ENCODE measurements around the gene CCDC201.
A peak's percentile ranks its signal among the peaks of the same experiment; 100 is the strongest.

The CCDC201 gene, protein sequence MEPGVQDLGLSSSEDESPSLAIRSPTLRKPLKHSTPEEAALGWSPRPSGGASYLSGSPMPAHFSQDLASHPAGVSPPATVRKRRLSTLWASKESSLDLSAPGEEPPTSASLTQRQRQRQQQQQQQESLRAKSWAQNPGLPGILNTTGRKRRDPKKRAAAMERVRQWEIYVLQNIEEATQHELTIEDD

GRCh38 chr7:45873035-45873354, at the start of gene CCDC201:
Gene CCDC201 (minus strand): TSS chr7:45873082. CDS start chr7:45873007, 75 bp downstream.
- H3K4me3 ChIP-seq (ENCODE audit: low read depth, low read length) = no peak within 1 kb of the TSS
- H3K27ac ChIP-seq (ENCODE audit: low read depth, low read length) = no peak within 1 kb of the TSS
- H3K79me2 ChIP-seq (ENCODE audit: control insufficient read depth, insufficient read depth, low read length, unreplicated experiment) = no peaks in the 10 kb centered on the region
- no peaks in the 10 kb centered on the region for H3K27me3 ChIP-seq (ENCODE audit: insufficient read depth, low read length)
- H3K4me1 ChIP-seq (ENCODE audit: control insufficient read depth, insufficient read depth, low read length, unreplicated experiment) = peaks cover 21% of the 10 kb centered on the region
- no peaks in the 10 kb centered on the region for H3K36me3 ChIP-seq (ENCODE audit: insufficient read depth, low read length)
- H2AFZ ChIP-seq (ENCODE audit: low read length, unreplicated experiment) = no peak within 1 kb of the TSS

DNA sequence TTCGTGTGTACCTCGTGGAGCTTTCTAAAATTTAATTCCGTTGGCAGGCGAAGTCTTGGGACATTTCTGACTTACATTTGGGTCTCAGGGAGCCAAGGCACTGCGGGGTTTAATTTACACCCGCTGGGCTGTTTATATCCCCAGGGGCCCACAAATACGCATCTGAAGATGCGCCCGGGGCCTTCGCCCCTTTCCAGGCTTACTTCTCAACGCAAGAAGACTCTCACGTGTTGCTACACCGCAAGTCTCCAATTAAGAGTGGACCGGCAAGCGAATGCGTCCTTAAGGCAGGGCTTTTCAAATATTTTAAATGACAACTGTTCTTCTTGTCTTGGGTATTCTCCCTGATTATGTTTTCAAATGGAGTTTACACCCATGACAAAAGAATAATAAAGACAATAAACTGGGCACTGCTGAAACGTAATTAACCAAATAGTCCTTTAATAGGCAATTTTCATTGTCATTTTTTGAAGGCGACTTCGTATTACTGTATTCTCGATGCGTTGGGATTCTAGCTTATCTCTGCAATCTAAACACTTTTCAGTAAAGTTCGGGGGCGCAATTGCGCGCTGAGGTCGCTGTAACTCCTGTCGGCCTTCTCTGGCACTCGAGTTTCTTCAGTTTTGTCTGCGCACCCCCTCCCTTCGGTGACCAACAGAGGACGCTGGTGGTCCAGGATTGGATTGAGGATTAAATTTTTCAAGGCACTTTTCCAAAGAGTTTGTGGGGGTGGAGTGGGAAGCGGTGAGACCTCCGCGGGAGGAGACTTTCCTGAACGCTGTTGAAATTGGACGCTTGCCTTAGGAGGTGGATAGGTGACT, 49.0 kb upstream of the CCDC201 start:
- Histone ChIP-seq H3K79me2 (ENCODE audit: control insufficient read depth, insufficient read depth, low read length, unreplicated experiment) (no peaks in the 10 kb centered on the region), H2AFZ (ENCODE audit: low read length, unreplicated experiment) (peak overlapping the region; percentile 46), H3K36me3 (ENCODE audit: insufficient read depth, low read length) (no peaks in the 10 kb centered on the region), H3K4me3 (ENCODE audit: low read depth, low read length) (peak overlapping the region; percentile 79), H3K4me1 (ENCODE audit: control insufficient read depth, insufficient read depth, low read length, unreplicated experiment) (peaks cover 22% of the 10 kb centered on the region), H3K27ac (ENCODE audit: low read depth, low read length) (no peak overlapping the region), H3K27me3 (ENCODE audit: insufficient read depth, low read length) (peaks cover 20% of the 10 kb centered on the region)

- Histone ChIP-seq H3K36me3 (ENCODE audit: insufficient read depth, low read length) (no peaks in the 10 kb centered on the region), H3K79me2 (ENCODE audit: control insufficient read depth, insufficient read depth, low read length, unreplicated experiment) (no peaks in the 10 kb centered on the region), H3K27me3 (ENCODE audit: insufficient read depth, low read length) (peaks cover 20% of the 10 kb centered on the region), H3K4me3 (ENCODE audit: low read depth, low read length) (peak overlapping the region; percentile 79), H3K4me1 (ENCODE audit: control insufficient read depth, insufficient read depth, low read length, unreplicated experiment) (peaks cover 22% of the 10 kb centered on the region), H3K27ac (ENCODE audit: low read depth, low read length) (no peak overlapping the region), H2AFZ (ENCODE audit: low read length, unreplicated experiment) (peak overlapping the region; percentile 51)
Measured at GRCh38 chr7:45921381-45921698, 48.5 kb upstream of the CCDC201 start.

DNA sequence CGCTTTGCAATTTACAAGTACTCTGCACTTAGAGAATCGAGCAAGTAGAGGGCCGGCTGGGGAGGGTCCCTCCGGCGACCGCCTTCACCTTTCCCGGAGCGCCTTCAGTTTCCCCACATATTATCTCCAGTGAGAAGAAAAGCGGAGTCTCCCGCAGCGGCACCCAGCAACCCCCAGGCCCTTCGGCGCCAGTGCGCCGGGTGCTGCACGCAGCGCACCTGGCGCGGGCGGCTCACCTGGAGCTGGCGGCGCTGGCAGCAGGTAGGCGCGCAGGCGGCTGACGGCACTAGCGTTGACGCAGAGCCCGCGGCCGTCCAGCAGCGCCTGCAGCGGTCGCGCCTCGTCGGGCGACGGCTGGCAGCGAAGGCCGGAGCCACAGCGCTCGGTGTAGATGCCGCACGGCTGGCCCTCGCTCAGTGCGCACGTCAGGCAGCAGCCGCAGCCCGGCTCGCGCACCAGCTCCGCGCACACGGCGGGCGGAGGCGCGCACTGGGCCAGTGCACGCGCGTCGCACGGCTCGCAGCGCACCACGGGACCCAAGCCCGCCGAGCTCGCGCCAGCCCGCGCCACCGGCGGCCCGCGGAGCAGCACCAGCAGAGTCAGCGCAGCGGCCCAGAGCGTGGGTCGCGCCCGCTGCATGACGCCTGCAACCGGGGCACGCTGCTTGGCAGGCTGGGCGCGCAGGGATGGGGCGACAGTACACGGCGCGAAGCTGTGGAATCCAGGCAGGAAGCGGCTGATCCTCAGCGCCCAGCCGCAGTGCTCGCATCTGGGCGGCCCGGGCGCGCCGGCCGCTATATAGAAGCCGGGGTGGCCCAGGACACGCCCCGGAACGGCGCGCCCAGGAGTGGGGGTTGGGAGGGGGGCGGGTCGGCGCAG, 47.9 kb upstream of the CCDC201 start, which contains the start of gene IGFBP3:
IGFBP3 (minus strand) TSS at position 771 of the 879 bp plus-strand sequence; CDS start at position 639, 132 bp downstream.
- H3K4me3 ChIP-seq (ENCODE audit: low read depth, low read length) = peak within 1 kb of the TSS; percentile 79
- no peaks in the 10 kb centered on the region for H3K79me2 ChIP-seq (ENCODE audit: control insufficient read depth, insufficient read depth, low read length, unreplicated experiment)
- peak within 1 kb of the TSS; percentile 51 for H2AFZ ChIP-seq (ENCODE audit: low read length, unreplicated experiment)
- peaks cover 22% of the 10 kb centered on the region for H3K4me1 ChIP-seq (ENCODE audit: control insufficient read depth, insufficient read depth, low read length, unreplicated experiment)
- no peak within 1 kb of the TSS for H3K27ac ChIP-seq (ENCODE audit: low read depth, low read length)
- no peaks in the 10 kb centered on the region for H3K36me3 ChIP-seq (ENCODE audit: insufficient read depth, low read length)
- peaks cover 20% of the 10 kb centered on the region for H3K27me3 ChIP-seq (ENCODE audit: insufficient read depth, low read length)

DNA sequence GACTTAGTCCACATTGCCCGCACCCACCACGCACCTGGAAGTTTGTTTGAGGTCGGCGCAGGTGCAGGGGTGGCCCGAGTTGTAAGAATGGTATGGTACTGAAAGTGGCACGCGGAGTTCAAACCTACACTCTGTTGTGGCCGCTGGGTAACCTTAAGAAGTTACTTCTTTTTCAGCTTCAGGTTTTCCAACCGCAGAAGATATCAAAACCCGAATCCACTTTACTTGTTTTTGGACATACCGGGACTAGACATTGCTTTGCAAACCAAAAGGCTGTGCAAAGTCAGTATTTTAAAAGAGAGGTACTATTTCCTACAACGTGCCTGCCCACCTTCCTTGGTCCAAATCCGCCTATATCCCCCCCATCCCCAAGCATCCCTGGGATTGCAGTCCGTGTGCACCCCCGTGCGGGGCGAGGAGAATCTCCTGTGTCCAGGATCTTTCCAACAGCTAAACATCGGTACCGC, 47.1 kb upstream of the CCDC201 start:
- no peak overlapping the region for H3K27ac ChIP-seq (ENCODE audit: low read depth, low read length)
- peak overlapping the region; percentile 79 for H3K4me3 ChIP-seq (ENCODE audit: low read depth, low read length)

DNA sequence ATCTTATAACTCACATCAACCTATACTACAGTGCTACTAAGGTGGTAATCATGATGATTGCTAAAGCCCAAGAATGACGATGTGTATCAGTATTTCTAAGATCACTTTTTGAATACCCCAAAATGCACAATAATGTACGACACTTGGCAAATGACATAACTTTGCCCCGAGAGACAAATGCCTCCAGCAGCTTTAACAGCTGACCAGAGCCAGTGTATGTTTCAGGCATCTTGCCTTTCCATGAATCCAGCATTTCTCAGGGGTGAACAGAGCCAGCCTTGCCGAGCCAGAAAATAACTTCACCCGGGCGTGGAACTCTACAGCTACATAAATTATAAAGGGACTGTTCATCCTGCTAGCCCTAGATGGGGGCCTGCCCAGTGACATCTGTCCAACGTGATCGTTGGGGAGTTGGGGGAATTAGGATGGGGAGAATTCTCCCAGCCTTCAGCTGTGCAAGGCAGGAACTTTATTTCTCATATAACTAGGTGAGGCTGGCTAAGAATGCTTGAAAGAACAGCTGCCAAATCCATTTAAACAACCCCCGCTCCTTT, 46.4 kb upstream of the CCDC201 start:
- Histone ChIP-seq H3K79me2 (ENCODE audit: control insufficient read depth, insufficient read depth, low read length, unreplicated experiment) (no peaks in the 10 kb centered on the region), H2AFZ (ENCODE audit: low read length, unreplicated experiment) (no peak overlapping the region), H3K27me3 (ENCODE audit: insufficient read depth, low read length) (peaks cover 20% of the 10 kb centered on the region), H3K36me3 (ENCODE audit: insufficient read depth, low read length) (no peaks in the 10 kb centered on the region), H3K27ac (ENCODE audit: low read depth, low read length) (no peak overlapping the region), H3K4me3 (ENCODE audit: low read depth, low read length) (peak overlapping the region; percentile 79), H3K4me1 (ENCODE audit: control insufficient read depth, insufficient read depth, low read length, unreplicated experiment) (peaks cover 19% of the 10 kb centered on the region)

More for the DNA sequence above, 47.1 kb upstream of the CCDC201 start:
- Histone ChIP-seq H3K27me3 (ENCODE audit: insufficient read depth, low read length) (peaks cover 20% of the 10 kb centered on the region), H3K4me1 (ENCODE audit: control insufficient read depth, insufficient read depth, low read length, unreplicated experiment) (peaks cover 22% of the 10 kb centered on the region), H3K79me2 (ENCODE audit: control insufficient read depth, insufficient read depth, low read length, unreplicated experiment) (no peaks in the 10 kb centered on the region), H2AFZ (ENCODE audit: low read length, unreplicated experiment) (no peak overlapping the region), H3K36me3 (ENCODE audit: insufficient read depth, low read length) (no peaks in the 10 kb centered on the region)

- H3K27ac ChIP-seq (ENCODE audit: low read depth, low read length) = no peak overlapping the region
- H3K27me3 ChIP-seq (ENCODE audit: insufficient read depth, low read length) = peaks cover 20% of the 10 kb centered on the region
- H3K4me3 ChIP-seq (ENCODE audit: low read depth, low read length) = peak overlapping the region; percentile 79; the same call in 1 of the 2 replicates
- peaks cover 11% of the 10 kb centered on the region for H3K4me1 ChIP-seq (ENCODE audit: control insufficient read depth, insufficient read depth, low read length, unreplicated experiment)
- H2AFZ ChIP-seq (ENCODE audit: low read length, unreplicated experiment) = no peak overlapping the region
- H3K79me2 ChIP-seq (ENCODE audit: control insufficient read depth, insufficient read depth, low read length, unreplicated experiment) = no peaks in the 10 kb centered on the region
- H3K36me3 ChIP-seq (ENCODE audit: insufficient read depth, low read length) = no peaks in the 10 kb centered on the region
Measured at GRCh38 chr7:45918556-45918955, 45.7 kb upstream of the CCDC201 start.

DNA sequence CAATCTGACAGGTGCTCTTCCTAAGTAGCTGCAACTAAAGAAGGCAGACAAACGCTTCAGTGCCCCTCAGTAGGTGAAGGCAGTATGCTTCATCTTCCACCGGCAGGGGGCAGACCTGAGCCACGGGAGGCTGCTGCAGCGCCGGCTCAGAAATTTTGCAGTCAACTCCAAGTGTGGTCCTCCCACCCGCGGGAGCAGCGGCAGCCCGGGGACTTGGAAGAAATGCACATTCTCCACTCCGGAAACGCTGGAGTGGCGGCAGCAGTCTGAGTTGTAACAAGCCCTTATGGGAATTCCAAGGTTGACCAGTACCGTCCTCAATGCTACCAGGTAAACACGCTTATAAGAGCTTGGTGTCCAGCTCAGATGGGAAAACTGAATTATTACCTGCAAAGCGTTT, 44.8 kb upstream of the CCDC201 start:
- Histone ChIP-seq H3K79me2 (ENCODE audit: control insufficient read depth, insufficient read depth, low read length, unreplicated experiment) (no peaks in the 10 kb centered on the region), H3K36me3 (ENCODE audit: insufficient read depth, low read length) (no peaks in the 10 kb centered on the region), H3K27ac (ENCODE audit: low read depth, low read length) (no peak overlapping the region), H3K27me3 (ENCODE audit: insufficient read depth, low read length) (peaks cover 20% of the 10 kb centered on the region), H3K4me1 (ENCODE audit: control insufficient read depth, insufficient read depth, low read length, unreplicated experiment) (peaks cover 11% of the 10 kb centered on the region), H2AFZ (ENCODE audit: low read length, unreplicated experiment) (no peak overlapping the region), H3K4me3 (ENCODE audit: low read depth, low read length) (peak overlapping the region; percentile 37)

DNA sequence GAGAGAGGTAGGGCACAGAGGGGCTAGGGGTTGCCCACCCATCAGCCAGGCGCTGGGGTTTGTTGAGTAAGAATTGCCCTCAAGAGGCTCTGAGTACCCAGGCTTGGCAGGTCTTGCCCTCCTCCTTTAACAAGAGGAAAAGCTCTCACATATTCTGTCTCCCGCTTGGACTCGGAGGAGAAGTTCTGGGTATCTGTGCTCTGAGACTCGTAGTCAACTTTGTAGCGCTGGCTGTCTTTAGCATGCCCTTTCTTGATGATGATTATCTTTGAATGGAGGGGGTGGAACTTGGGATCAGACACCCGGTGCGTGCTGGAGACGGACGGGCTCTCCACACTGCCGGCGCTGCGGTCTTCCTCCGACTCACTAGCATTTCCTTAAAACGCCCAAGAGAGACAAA, 44.2 kb upstream of the CCDC201 start:
- Histone ChIP-seq H3K27ac (ENCODE audit: low read depth, low read length) (no peak overlapping the region), H3K27me3 (ENCODE audit: insufficient read depth, low read length) (peaks cover 20% of the 10 kb centered on the region), H3K79me2 (ENCODE audit: control insufficient read depth, insufficient read depth, low read length, unreplicated experiment) (no peaks in the 10 kb centered on the region), H3K36me3 (ENCODE audit: insufficient read depth, low read length) (no peaks in the 10 kb centered on the region), H3K4me1 (ENCODE audit: control insufficient read depth, insufficient read depth, low read length, unreplicated experiment) (peaks cover 11% of the 10 kb centered on the region), H3K4me3 (ENCODE audit: low read depth, low read length) (no peak overlapping the region), H2AFZ (ENCODE audit: low read length, unreplicated experiment) (no peak overlapping the region)

- H3K36me3 ChIP-seq (ENCODE audit: insufficient read depth, low read length) = no peaks in the 10 kb centered on the region
- H3K4me3 ChIP-seq (ENCODE audit: low read depth, low read length) = no peak overlapping the region
- H3K79me2 ChIP-seq (ENCODE audit: control insufficient read depth, insufficient read depth, low read length, unreplicated experiment) = no peaks in the 10 kb centered on the region
- H3K27ac ChIP-seq (ENCODE audit: low read depth, low read length) = no peak overlapping the region
- no peak overlapping the region for H2AFZ ChIP-seq (ENCODE audit: low read length, unreplicated experiment)
- peaks cover 11% of the 10 kb centered on the region for H3K4me1 ChIP-seq (ENCODE audit: control insufficient read depth, insufficient read depth, low read length, unreplicated experiment)
- H3K27me3 ChIP-seq (ENCODE audit: insufficient read depth, low read length) = peaks cover 20% of the 10 kb centered on the region
Measured at GRCh38 chr7:45915606-45916005, 42.7 kb upstream of the CCDC201 start.
